NCI-H748 (cell line): ENCODE measurements around the gene CUX1.

Experiments
- DNase-seq: peaks from one replicate; lab custom pipeline; 2025; ENCODE audit not compliant: unreplicated experiment; lab: John Stamatoyannopoulos, UW

The CUX1 gene

DNA sequence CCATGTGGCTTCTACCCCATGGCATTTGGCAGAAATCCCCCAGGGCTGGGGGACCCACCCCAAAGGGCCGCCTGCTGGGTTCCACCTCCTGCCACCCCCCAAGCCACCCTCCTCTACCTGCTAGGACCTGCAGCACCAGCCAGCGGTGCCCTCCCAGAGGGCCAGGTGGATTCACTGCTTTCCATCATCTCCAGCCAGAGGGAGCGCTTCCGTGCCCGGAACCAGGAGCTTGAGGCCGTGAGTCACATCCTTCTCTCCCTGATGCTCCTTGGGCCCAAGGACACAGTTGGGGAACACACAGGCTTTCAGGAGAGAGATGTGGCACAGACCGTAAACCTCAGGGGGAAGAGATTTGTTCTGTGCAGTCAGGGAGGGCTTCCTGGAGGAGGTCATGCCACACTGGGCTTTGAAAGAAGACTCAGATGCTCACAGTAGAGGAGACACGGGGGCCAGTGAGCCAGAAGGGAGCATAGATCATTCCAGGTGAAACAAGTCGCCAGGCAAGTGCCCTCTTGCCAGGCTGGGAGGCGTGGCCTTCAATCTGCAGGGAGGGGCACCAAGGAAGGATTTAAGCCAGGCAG lies 457.8 kb downstream of the CUX1 start:
- no peak for DNase-seq

DNA sequence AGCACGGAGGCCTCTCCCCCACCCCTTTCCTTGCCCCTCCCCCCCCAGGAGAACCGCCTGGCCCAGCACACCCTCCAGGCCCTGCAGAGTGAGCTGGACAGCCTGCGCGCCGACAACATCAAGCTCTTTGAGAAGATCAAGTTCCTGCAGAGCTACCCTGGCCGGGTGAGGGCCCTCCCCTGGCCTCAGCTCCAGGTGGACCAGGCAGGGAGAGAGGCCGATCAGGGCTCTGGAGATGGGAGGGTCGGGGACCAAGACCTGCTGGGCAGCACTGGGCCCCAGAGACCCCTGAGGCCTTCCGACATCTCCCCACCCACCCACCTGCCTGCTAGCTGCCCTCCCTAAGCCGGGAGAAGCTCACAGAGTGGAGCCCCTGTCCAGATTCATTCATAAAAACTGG lies 460.5 kb downstream of the CUX1 start:
- no peak for DNase-seq

DNA sequence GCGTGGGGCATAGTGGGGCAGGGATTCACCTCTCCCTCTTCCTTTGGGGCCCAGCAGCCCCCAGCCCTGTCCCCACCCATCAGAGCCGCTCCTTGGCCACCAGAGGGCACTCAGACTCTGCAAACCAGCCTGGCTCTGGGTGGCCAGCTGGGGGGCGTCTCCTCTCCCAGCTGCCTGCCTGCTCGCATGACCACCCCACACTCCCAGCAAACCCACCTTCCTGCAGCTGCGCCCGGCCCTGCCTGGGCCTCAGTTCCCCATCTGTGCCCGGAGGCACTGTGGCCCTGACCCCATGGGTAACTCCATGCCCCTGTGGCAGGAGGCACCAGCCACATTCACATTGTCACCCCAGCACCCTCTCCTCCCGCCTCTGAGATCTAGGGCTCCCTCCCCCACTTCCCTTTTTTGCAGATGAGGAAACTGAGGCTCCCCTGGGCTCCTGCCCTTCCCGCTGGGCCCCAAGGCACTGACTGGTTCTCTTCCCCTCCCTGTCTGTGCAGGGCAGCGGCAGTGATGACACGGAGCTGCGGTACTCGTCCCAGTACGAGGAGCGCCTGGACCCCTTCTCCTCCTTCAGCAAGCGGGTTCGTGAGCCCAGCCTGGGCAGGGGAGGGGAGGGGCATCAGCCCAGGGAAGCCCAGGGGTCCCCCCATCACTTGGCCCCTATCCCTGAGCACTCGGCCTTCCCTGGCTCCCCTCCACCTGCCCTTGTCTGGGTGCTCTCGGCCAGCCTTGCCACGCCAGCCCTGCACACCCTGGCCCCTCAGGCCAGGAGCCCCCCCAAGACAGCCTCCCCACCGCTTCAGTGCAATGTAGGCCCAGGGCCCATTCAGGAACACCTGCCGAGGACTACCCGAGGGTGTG lies 462.3 kb downstream of the CUX1 start:
- peak; percentile 74 for DNase-seq

DNA sequence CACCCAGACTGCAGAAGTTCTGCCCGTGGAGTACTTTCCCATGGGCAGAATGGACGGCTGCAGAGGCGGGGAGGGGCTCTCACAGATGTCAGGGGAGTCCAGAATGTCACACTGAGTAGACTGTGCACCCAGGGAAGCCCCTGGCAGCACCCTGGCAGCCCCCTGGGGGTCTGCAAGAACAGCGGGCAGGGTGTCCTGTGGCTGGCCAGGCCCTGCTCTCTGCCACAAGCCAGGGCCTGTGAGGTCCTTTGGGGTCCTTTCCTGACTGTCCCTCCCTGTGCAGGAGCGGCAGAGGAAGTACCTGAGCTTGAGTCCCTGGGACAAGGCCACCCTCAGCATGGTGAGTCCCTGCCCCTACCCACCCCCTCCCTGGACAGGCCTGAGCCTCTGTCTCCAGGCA lies 463.1 kb downstream of the CUX1 start:
- no peak for DNase-seq

DNA sequence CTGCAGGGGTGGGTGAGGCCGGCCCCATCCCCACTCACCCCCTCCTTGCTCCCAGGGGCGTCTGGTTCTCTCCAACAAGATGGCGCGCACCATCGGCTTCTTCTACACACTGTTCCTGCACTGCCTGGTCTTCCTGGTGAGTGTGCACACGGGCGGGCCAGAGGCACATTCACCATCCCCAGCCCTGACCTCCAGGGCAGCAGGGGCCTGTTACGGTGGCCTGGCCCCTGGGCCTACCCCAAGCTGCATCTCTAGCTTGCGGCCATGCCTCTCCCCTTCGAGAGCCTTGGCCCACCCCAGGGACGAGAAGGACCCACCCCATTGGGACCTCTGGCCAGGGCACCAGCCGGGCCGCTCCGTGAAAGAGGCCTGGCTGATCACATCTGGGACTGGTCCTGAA lies 464.4 kb downstream of the CUX1 start:
- no peak for DNase-seq

DNA sequence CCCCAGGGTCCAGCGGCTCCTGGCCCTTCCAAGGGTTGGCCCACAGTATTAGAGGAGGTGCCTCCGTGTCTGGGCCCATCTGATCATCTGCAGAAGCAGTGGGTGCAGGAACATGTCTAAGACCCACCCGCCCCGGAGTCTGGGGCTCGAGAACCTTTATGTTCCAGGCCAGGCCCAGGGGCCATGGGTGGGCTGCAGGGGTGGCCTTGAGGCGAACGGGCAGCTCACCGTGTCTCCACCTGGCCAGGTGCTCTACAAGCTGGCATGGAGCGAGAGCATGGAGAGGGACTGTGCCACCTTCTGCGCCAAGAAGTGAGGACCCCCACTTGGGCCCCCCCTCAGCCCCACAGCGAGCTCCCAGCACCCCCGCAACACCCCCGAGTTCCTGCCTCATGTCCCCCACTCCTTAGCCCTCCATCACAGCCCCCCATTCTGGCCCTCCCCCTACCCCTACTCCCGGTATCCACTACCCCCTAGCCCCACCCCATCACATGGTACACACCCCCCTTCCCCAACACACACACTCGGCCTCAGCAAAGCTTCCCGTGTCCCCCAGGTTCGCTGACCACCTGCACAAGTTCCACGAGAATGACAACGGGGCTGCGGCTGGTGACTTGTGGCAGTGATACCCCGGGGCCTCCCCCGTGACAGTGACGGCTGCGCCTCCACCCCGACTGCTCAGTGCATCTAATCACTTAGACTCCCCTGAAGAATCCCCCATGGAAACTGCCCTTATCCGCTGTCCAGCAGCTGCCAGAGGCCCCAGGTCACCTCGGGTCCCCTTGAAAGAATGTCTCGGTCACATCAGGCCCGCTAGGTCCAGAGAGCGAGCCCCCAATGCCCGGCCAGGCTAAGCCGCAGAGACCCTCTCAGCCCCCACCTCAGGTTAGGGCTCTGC lies 465.3 kb downstream of the CUX1 start:
- DNase-seq = no peak

DNA sequence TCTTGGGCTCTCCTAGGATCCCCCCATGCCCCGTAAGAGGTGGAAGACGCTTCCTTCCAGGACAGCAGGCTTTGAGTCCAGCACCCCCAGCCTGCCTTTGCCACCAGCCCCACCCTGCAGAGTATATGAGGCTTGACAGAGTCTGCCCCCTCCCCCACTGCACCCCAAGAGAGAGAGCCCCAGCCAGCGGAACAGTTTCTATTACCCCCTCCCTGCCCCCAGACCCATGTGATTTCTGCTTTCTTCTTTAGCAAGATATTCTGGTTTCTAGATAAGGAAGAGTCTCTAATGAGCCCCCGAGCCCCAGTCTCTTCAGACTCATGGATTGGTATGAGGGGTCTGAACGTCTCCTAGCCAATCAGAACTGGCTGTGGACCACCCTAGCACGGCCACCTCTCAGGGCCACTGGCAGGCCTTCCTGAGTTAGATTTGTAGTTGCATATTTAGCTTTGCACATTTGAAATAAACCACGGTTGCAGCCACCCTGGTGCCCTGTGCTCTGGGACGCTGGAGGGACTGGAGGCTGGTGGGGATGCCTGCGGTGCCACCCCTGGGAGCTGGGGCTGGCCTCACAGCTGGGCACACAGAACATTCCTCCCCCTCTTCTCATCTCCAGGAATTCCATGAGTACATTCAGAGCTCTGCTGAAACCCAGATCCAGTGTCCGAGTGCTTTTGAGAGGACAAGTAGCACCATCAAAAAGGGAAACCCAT lies 466.2 kb downstream of the CUX1 start:
- no peak for DNase-seq

DNA sequence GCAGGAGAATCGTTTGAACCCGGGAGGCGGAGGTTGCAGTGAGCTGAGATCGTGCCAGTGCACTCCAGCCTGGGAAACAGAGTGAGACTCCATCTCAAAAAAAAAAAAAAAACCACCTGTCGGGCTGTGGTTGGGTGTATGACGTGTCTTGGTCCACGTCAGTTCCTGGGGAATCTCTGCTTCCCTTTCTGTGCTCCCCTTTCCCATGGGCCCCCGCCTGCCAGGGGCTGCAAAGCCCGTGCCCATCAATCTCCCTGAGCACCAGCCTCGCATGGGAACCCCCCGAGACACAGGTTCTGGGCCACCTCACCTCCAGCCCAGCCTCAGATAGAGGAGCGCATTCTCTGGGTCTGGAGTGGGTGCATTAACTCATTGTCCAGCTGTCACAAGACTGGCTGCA lies 467.0 kb downstream of the CUX1 start:
- no peak for DNase-seq

DNA sequence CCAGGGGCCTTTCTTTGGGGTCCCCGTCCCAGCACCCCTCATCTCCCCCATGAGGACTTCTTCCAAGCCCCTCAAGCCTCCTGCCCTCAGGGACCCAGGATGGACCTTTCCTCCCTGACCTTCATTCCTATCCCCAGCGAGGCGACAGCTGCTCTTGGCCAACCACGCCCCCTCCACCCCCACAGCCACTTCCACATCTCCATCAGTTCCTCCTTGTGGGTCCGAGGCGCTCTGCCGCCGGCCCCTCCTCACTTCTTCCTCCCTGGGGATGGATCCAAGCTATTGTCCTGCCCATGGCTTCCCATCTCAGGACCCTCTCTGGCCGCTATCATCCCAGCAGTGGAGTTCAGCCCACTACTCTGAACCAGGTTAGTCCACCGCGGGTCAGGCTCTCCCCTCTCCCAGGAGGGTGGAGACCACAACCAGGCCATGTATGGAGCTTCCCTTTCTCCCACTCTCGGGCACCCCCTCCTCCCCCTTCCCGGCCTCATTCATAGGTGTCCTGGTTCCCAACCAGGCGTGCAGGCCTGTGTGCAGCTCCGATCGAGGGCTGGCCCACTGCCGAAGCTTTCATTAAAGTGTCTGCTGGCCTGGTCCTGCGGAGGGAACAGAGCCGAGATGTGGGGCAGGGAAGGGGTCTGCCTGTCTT lies 467.6 kb downstream of the CUX1 start:
- no peak for DNase-seq

DNA sequence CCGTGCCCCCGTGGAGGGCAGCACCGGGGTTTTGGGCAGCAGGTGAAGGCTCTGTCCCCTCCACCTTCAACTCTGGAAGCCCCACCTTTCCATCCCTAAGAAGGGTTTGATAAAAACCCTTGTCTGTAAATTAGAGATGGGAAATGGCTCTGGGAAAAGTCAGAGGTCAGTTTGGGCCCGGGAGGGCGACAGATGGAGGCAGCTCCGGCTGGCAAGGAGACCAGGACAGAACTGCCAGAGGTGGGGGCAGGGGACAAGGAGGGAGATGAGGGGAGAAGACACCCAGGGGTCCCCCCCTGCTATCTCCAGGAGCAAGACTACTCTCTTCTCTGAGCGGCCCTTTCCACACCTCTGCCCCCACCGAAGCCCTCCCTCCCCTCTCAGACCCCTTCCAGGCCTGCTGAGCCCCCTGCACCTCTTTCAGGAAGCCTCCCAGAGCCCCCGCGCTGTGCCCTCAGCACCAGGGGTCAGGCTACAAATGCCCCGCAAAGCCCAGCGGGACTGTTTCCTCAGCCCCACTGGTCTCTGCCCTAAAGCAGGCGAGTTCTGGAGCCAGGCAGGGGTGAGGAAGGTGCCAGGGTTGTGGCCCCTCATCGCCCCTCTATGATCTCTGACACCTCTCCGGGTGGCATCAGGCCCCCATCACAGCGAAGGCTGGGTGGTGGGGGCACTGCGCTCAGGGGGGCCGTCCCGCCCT lies 468.3 kb downstream of the CUX1 start:
- no peak for DNase-seq

DNA sequence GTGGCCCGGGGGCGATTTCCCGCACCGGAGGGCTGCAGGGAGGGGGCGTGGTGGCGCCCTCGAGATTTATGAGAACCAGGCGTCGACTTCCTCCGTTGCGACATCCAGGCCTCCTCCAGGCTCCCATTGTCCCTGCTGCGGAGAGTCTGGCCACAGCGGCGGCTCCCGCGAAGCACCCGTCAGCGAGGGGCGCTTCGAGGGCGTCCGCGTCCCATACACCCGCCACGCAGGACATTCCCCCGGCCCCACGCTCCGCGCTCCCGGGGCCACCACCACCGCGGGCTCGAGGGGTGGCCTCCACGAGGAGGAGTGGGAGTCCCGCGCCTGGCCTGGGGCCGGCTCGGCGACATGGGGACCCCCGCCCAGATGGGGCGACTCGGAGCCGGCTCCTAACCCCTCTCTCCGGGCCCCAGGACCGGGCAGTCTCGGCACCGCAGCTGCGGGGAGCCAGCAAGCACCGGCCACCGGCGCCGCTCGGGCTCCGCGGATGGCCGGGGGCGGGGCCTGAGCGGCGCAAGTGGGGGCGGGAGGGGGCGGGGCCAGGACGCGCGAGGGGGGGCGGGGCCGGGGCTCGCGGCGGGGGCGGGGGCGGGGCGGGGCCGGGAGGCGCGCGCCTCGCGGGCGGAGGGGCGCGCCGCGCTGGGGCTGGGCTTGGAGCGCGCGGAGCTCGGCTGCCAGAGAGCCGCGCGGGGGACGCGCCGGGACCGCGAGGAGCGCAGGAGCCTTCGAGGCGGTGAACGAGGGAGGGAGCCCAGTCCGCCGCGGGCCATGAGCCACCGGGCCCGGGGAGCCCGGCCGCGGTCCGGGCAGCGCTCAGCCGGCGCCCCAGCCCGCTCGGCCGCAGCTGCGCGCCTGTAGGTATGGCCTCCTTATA lies 469.0 kb downstream of the CUX1 start, which contains the start of gene SH2B2:
Gene SH2B2, plus strand, starts transcription at position 632 of the 874 bp plus-strand sequence. CDS start 13,683 bp downstream, outside the sequence.
- peak; percentile 75 for DNase-seq

DNA sequence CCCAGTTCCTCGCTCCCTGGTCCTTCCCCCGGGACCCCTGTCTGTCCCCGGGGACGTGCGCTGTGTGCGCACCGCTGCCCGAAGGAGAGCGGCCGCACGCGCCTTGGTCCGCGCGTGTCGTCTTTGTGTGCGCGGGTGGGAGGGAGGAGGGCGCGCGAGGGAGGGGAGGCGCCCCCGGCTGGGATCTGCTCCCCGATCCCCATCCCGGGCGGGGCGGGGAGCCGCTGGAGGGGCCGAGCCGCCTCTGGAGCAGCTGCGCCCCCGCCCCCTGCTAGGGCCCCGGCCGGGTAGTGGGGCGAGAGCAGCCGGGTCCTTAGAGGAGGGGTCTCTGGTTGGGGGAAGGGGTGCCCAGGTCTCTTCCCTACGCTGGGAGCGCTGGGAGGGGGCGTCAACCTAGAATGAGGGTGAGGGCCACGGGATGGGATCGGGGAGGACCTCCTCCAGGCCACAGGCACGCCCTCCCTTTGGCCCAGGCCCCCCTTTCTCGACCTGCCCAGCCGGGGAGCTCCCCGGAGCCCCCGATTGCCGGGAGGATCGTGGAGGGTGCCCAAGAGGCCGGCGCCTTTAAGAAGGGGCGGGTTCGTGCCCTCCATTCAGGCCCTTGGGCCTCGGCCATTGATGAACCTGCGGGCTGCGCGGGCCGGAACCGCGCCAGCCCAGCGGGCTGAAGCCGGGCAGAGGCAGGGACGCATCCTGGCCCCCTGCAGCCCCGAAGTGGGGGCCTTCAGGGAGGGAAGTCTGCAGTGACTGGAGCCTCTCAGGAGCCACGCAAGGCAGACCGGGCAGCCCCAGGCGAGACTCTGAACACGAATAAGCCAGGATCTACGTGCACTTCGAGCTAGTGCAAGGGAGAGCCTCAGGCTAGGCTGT lies 469.9 kb downstream of the CUX1 start:
- DNase-seq = peak; percentile 65

DNA sequence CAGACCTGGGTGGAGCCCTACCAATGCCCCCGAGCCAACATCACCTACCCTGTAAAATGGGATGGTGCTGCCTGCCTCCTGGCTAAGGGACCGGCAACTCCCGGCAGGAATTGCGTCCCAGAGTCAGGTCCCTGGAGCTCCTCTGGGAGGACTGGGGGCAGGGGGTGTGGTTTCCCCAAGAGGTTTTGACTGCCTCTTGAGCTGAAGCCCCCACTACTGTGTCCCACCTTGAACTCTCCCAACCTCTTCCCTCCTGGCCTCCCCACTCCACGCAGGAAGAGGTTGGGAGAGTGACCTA lies 470.5 kb downstream of the CUX1 start:
- no peak for DNase-seq

DNA sequence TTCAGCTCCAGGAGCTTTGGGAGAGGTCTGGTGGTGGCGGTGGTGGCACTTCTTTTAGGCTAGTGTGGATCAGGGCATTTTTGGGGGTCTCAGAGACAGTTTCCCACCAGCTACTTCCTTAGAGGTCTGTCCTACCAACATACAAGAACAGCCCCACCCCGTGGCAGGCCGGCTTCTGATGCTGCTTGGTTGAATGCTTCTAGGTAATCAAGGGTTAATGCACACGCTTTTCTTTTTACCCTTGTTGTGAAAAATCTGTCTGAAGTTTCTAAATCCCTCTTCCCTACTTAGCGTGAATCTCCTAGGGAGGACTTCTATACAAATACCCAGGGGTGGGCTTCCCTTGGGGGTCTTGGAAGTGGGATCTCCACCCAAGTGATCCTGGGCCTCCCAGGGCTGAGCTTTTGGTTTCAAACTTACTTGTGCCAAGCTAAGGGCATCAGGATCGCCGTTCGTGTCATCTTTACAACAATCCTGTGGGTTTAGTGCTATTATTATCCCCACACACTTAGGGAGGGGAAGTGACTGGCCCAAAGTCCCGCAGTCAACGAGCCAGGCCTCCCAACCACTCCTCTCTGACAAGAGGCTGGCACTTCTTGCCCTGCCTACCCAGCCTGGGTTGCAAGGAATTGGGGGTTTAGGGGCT lies 471.0 kb downstream of the CUX1 start:
- DNase-seq = no peak

DNA sequence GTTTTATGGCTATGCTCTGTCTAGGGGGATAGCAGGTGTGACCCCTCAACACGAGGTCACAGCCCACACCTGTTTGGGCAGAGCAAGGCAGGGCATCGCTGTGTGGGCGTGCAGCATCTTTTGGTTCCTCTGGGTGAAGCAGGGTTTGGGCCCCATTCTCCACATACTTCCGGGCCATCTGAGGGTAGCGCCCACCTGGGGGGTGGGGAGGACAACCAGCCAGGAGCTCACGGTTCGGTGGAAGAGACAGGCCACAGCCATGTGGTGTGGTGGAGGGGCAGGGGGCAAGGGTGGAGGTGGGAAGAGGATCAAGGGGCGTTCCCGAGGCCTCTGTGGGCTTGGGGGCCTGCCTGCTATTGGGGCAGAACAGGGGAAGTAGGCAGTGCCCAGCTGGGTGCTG lies 471.6 kb downstream of the CUX1 start:
- DNase-seq = no peak

DNA sequence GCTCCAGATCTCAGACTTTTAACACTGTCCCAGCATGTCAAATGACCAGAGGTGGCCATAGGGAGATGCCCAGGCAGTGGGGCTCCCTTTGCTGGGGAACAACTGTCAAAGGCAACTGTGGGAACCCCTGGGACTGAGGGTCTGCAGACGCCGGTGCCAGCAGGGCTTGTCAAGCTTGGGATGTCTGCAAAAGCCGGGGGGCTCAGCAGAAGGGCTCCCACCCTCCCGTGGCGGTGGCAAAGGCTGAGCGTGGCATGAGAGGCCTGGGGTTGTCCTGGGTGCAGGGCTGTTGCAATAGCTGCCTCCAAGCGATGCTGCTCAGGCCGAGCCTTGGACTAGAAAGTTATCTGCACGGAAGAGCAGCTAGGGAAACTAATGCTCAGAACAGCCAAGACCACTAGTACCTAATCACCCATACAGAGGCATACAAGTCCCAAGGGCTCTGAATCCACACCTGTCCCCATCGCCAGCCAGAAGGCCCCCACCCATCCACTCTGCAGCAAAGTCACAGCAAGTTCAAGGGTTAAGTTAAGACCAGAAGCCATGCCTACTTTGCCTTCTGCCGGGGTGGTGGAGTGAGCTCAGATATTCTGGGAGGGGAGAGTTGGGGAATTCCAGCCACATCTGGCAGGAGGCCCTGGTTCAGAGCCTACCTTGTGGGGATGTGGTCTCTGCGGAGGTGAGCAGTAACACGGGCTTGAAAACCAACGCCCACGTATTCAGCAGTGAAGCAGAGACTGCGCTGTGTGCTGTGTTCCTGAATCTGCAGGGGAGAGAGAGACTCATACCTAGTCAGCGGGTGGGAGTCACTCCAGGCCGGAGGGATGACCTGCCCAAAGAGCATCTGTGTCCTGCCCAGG lies 473.9 kb downstream of the CUX1 start:
- no peak for DNase-seq

DNA sequence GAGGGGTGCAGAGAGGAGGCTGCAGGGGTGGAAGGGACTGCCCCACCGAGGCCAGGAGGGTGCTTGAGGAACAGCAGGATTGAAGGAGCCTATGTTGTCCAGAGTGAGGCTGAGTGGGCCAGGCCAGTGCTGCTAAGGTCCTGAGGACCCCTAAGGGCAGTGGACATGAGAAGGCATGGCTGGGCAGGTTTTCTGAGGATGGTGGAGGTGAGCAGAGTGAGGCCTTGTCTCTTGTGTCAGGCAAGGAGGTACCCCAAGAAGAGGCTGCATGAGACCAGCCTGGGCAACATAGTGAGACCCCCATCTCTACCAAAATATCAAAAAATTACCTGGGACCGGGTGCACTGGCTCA lies 474.5 kb downstream of the CUX1 start:
- DNase-seq = no peak
